Measurements from ENCODE around the gene SH3BGRL2. TPM values are rescaled to one million over a fixed set of nuclear protein-coding genes. Genes with fewer than 3 reads are reported as not detected.

Gene SH3BGRL2
- total and polyA plus RNA-seq, 4 donors: 23.8 to 71.3 (median 34.3) TPM

- TF ChIP-seq, protein P1, sequence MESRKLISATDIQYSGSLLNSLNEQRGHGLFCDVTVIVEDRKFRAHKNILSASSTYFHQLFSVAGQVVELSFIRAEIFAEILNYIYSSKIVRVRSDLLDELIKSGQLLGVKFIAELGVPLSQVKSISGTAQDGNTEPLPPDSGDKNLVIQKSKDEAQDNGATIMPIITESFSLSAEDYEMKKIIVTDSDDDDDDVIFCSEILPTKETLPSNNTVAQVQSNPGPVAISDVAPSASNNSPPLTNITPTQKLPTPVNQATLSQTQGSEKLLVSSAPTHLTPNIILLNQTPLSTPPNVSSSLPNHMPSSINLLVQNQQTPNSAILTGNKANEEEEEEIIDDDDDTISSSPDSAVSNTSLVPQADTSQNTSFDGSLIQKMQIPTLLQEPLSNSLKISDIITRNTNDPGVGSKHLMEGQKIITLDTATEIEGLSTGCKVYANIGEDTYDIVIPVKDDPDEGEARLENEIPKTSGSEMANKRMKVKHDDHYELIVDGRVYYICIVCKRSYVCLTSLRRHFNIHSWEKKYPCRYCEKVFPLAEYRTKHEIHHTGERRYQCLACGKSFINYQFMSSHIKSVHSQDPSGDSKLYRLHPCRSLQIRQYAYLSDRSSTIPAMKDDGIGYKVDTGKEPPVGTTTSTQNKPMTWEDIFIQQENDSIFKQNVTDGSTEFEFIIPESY (IDR thresholded peaks at IDR 0.05): no peak
These were observed 4.1 kb downstream of the SH3BGRL2 start (continued) for GRCh38 chr6:79635232-79635543.

DNA sequence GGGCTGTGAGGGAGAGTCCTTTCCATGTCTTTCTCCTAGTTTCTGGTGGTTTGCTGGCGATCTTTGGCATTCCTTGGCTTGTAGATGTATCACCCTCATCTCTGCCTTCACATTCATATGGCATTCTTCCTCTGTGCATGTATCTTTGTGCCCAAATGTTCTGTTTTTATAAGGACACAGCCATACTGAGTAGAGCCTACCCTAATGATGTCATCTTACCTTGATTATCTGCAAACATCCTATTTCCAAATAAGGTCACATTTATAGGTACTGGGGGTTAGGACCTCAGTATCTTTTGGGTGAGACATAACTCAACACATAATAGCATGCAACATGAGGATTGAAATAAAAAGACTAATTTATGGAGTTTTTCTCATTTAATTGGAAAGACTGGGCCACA is 5.5 kb downstream of the SH3BGRL2 start:
- TF ChIP-seq ATF3 (IDR thresholded peaks at IDR 0.05): no peak
- TF ChIP-seq HNF4A (conservative IDR thresholded peaks at IDR 0.05): no peak
- TF ChIP-seq JUND (IDR thresholded peaks at IDR 0.05): no peak
- no peak for TF ChIP-seq HNF4G (IDR thresholded peaks at IDR 0.05)
- no peak for TF ChIP-seq TAF1 (conservative IDR thresholded peaks at IDR 0.05)
- no peak for TF ChIP-seq RAD21 (IDR thresholded peaks at IDR 0.05)
- 95% methylated on average over 1 of the region's 1 CpG for WGBS

GRCh38 chr6:79640146-79641111 is 9.3 kb downstream of the SH3BGRL2 start:
- 81% methylated on average over 4 of the region's 4 CpGs for WGBS
- Histone ChIP-seq H3K9me3 (ENCODE audit: control insufficient read depth in 4 of 4, low read length in 3 of 4) (no peaks in the 10 kb centered on the region), H3K27ac (ENCODE audit: low read depth in 1 of 2, low read length in 2 of 2) (no peak overlapping the region), H3K9ac (ENCODE audit: low read depth in 1 of 2, low read length in 2 of 2) (no peak overlapping the region), H3K4me1 (ENCODE audit: control insufficient read depth in 4 of 4, insufficient read depth in 4 of 4, low read length in 3 of 4) (peaks cover 0 to 9% (median 8%) of the 10 kb centered on the region in 4 donors), H3K27me3 (ENCODE audit: control insufficient read depth in 4 of 4, insufficient read depth in 4 of 4, low read length in 3 of 4) (no peaks in the 10 kb centered on the region), H3K36me3 (ENCODE audit: control insufficient read depth in 4 of 4, insufficient read depth in 3 of 4, low read depth in 1 of 4, low read length in 3 of 4) (peaks cover 0 to 1% (median 0%) of the 10 kb centered on the region in 4 donors), H3K4me3 (ENCODE audit: low read depth in 1 of 3, low read length in 3 of 3) (no peak overlapping the region)
- no peak for DNase-seq (ENCODE audit: low spot score)
- TF ChIP-seq FOXA1 (IDR thresholded peaks at IDR 0.05): no peak
- TF ChIP-seq RAD21 (IDR thresholded peaks at IDR 0.05): peak in 1 of 2 donors; percentile 7
- TF ChIP-seq TAF1 (conservative IDR thresholded peaks at IDR 0.05): no peak
- TF ChIP-seq YY1 (IDR thresholded peaks at IDR 0.05): no peak
- TF ChIP-seq HNF4A (conservative IDR thresholded peaks at IDR 0.05): no peak
- no peak for TF ChIP-seq RXRA (IDR thresholded peaks at IDR 0.05)
- no peak for TF ChIP-seq GABPA (IDR thresholded peaks at IDR 0.05 in 1 of 2, conservative IDR thresholded peaks at IDR 0.05 in 1 of 2)
- TF ChIP-seq JUND (IDR thresholded peaks at IDR 0.05): no peak
- TF ChIP-seq, protein P2, sequence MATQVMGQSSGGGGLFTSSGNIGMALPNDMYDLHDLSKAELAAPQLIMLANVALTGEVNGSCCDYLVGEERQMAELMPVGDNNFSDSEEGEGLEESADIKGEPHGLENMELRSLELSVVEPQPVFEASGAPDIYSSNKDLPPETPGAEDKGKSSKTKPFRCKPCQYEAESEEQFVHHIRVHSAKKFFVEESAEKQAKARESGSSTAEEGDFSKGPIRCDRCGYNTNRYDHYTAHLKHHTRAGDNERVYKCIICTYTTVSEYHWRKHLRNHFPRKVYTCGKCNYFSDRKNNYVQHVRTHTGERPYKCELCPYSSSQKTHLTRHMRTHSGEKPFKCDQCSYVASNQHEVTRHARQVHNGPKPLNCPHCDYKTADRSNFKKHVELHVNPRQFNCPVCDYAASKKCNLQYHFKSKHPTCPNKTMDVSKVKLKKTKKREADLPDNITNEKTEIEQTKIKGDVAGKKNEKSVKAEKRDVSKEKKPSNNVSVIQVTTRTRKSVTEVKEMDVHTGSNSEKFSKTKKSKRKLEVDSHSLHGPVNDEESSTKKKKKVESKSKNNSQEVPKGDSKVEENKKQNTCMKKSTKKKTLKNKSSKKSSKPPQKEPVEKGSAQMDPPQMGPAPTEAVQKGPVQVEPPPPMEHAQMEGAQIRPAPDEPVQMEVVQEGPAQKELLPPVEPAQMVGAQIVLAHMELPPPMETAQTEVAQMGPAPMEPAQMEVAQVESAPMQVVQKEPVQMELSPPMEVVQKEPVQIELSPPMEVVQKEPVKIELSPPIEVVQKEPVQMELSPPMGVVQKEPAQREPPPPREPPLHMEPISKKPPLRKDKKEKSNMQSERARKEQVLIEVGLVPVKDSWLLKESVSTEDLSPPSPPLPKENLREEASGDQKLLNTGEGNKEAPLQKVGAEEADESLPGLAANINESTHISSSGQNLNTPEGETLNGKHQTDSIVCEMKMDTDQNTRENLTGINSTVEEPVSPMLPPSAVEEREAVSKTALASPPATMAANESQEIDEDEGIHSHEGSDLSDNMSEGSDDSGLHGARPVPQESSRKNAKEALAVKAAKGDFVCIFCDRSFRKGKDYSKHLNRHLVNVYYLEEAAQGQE (IDR thresholded peaks at IDR 0.05): no peak
- no peak for TF ChIP-seq SP1 (IDR thresholded peaks at IDR 0.05)
- no peak for TF ChIP-seq HNF4G (IDR thresholded peaks at IDR 0.05)
- TF ChIP-seq ATF3 (IDR thresholded peaks at IDR 0.05): no peak
- TF ChIP-seq, protein P3, sequence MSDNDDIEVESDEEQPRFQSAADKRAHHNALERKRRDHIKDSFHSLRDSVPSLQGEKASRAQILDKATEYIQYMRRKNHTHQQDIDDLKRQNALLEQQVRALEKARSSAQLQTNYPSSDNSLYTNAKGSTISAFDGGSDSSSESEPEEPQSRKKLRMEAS (IDR thresholded peaks at IDR 0.05): no peak
- TF ChIP-seq NR2F2 (IDR thresholded peaks at IDR 0.05): peak; percentile 42
- TF ChIP-seq, protein P4, sequence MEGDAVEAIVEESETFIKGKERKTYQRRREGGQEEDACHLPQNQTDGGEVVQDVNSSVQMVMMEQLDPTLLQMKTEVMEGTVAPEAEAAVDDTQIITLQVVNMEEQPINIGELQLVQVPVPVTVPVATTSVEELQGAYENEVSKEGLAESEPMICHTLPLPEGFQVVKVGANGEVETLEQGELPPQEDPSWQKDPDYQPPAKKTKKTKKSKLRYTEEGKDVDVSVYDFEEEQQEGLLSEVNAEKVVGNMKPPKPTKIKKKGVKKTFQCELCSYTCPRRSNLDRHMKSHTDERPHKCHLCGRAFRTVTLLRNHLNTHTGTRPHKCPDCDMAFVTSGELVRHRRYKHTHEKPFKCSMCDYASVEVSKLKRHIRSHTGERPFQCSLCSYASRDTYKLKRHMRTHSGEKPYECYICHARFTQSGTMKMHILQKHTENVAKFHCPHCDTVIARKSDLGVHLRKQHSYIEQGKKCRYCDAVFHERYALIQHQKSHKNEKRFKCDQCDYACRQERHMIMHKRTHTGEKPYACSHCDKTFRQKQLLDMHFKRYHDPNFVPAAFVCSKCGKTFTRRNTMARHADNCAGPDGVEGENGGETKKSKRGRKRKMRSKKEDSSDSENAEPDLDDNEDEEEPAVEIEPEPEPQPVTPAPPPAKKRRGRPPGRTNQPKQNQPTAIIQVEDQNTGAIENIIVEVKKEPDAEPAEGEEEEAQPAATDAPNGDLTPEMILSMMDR (IDR thresholded peaks at IDR 0.05; ENCODE audit: low read depth, low read length, missing input control): no peak
- TF ChIP-seq FOXA2 (IDR thresholded peaks at IDR 0.05): no peak
- no peak for TF ChIP-seq EGR1 (IDR thresholded peaks at IDR 0.05; ENCODE audit: low read depth in 2 of 2)

More for the DNA sequence above, 5.5 kb downstream of the SH3BGRL2 start:
- Histone ChIP-seq H3K4me1 (ENCODE audit: control insufficient read depth in 4 of 4, insufficient read depth in 4 of 4, low read length in 3 of 4) (peaks cover 3 to 22% (median 13%) of the 10 kb centered on the region in 4 donors), H3K9me3 (ENCODE audit: control insufficient read depth in 4 of 4, low read length in 3 of 4) (no peaks in the 10 kb centered on the region), H3K27ac (ENCODE audit: low read depth in 1 of 2, low read length in 2 of 2) (no peak overlapping the region), H3K9ac (ENCODE audit: low read depth in 1 of 2, low read length in 2 of 2) (no peak overlapping the region), H3K4me3 (ENCODE audit: low read depth in 1 of 3, low read length in 3 of 3) (no peak overlapping the region), H3K36me3 (ENCODE audit: control insufficient read depth in 4 of 4, insufficient read depth in 3 of 4, low read depth in 1 of 4, low read length in 3 of 4) (no peaks in the 10 kb centered on the region), H3K27me3 (ENCODE audit: control insufficient read depth in 4 of 4, insufficient read depth in 4 of 4, low read length in 3 of 4) (no peaks in the 10 kb centered on the region)
- DNase-seq (ENCODE audit: low spot score): no peak

All from liver (tissue), 9 donors.